Ovary (tissue), 9 donors: Measurements from ENCODE around the gene ZSWIM7. TPM values are rescaled to one million over a fixed set of nuclear protein-coding genes. Genes with fewer than 3 reads are reported as not detected.

ENCODE experiments used
- DNase-seq, 5 donors: peaks; one replicate each; pipeline ENCODE4 v3.0.0-alpha.2; 2019 to 2020
- H3K27ac ChIP-seq, 2 donors: fragments of 200-600 bp; one replicate each; pipeline versions ENCODE4 v1.5.1 to v1.8.0; 2019 to 2022
- H3K27me3 ChIP-seq: fragments of 200-600 bp; one replicate; pipeline ENCODE4 v1.8.0; 2022
- H3K36me3 ChIP-seq: fragments of 200-600 bp; sonication (generic); one replicate; pipeline ENCODE4 v1.5.1; 2019
- H3K4me1 ChIP-seq: one replicate; pipeline ENCODE4 v1.8.1; 2013; ENCODE audit warnings: mild to moderate bottlenecking, moderate library complexity; ENCODE audit not compliant: insufficient read depth
- H3K4me3 ChIP-seq: fragments of 200-600 bp; sonication (generic); one replicate; pipeline ENCODE4 v1.5.1; 2017
- H3K9me3 ChIP-seq, 2 donors: fragments of 200-600 bp in 1 of 2; sonication (generic) in 1 of 2; one replicate each; pipeline versions ENCODE4 v1.5.1 to v1.8.1; 2013 to 2019; ENCODE audit warnings: mild to moderate bottlenecking in 1 of 2, moderate library complexity in 1 of 2
- CTCF ChIP-seq, 3 donors: fragments of 450-650 bp in 2 of 3; fragments of 200-600 bp in 1 of 3; IDR thresholded peaks; one replicate each; pipeline versions ENCODE4 v1.5.1 to v1.8.0; 2016 to 2022; ENCODE audit warnings: antibody characterized with exemption in 3 of 3, mild to moderate bottlenecking in 1 of 3
- EP300 ChIP-seq: sonication (generic); formaldehyde crosslinking; IDR thresholded peaks from one replicate; pipeline ENCODE4 v1.6.1; 2017; ENCODE audit warnings: antibody characterized with exemption
- POLR2A ChIP-seq: fragments of 450-650 bp; IDR thresholded peaks from one replicate; pipeline ENCODE4 v1.6.1; 2017; ENCODE audit warnings: antibody characterized with exemption, mild to moderate bottlenecking, moderate library complexity
- WGBS, 3 donors: extraction: QIAGEN DNeasy Blood & Tissue Kit in 1 of 3; methylation state at CpG; one replicate each; pipeline versions ENCODE4 v1.1.5 to v1.1.7; 2013 to 2017; 5-methylcytosine and 5-hydroxymethylcytosine counted together
- intact Hi-C, 4 donors: fragments of 100-400 bp; cut with DNase I; formaldehyde crosslinking; loops; one replicate each; pipeline versions ENCODE4 v1.11.0 to v1.15.1; 2022 to 2023
- polyA plus RNA-seq, 2 donors: library from polyadenylated mRNA; stranded (reverse); fragments of 200-250 nt in 1 of 2; fragments of 350-450 nt in 1 of 2; fragmentation: Illumina TruSeq in 1 of 2; extraction: RNeasy Lipid Tissue Mini Kit (QIAGEN cat#74804) in 1 of 2; gene quantifications; one replicate each; pipeline ENCODE4 v1.2.3, GENCODE V29; 2013 to 2014
- total RNA-seq, 7 donors: library from RNA; depleted of rRNA in 2 of 7; stranded (reverse); fragments of >200 nt in 2 of 7; fragmentation: NEBNext Ultra II Directional in 3 of 7; extraction: Animal tissue kit (Norgen Biotek cat#: 25700) in 3 of 7; gene quantifications; one replicate each; pipeline versions ENCODE4 v1.1.0 to v1.2.4, GENCODE V29; 2016 to 2023
- donor health status: DM: no; HTN: no; CAD: no; lungs with moderate emphysema.
- donor health status: DM: no; HTN: no; CAD: no.
- donor health status: Bipolar disorder and iron deficiency.
- donor health status: DM: yes; HTN: yes; CAD: no.
- donor health status: DM: no; HTN: no; CAD: no.
- donor health status: DM: yes; HTN: yes; CAD: no.

ZSWIM7 gene
- total and polyA plus RNA-seq, 9 donors = 14.4 to 62.5 (median 25.7) TPM

GRCh38 chr17:15967706-15968399 is 31.7 kb downstream of the ZSWIM7 start:
- Histone ChIP-seq H3K9me3 (no peaks in the 10 kb centered on the region), H3K36me3 (no peaks in the 10 kb centered on the region), H3K27ac (no peak overlapping the region), H3K4me3 (no peak overlapping the region), H3K4me1 (no peaks in the 10 kb centered on the region), H3K27me3 (no peaks in the 10 kb centered on the region)
- TF ChIP-seq EP300 = no peak
- no peak for TF ChIP-seq CTCF (IDR thresholded peaks at IDR 0.05)
- TF ChIP-seq POLR2A = no peak
- DNase-seq = no peak
- 87 to 90% (median 88%) methylated on average over 11 of the region's 11 CpGs for WGBS, 3 donors
- intact Hi-C loops = no loop called here

DNA sequence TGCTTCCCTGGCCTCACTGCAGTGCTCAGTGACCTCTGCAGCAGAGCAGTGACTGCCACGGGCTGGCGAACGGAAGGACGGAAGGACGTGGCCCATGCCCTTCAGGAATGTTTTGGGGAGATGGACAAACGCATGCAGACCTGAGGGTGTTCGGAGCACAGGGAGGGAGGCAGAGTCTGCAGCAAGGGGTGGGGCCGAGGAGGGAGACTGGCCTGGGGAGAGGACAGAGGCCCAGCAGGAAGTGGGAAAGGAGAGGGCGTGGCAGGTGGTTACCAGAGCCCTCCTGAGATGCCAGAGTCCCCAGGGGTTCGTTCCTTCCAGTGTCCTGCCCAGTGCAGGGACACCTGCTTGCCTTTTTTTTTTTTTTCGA is 32.6 kb downstream of the ZSWIM7 start:
- Histone ChIP-seq H3K27me3 (no peaks in the 10 kb centered on the region), H3K9me3 (no peaks in the 10 kb centered on the region), H3K4me3 (no peak overlapping the region), H3K4me1 (no peaks in the 10 kb centered on the region), H3K36me3 (no peaks in the 10 kb centered on the region), H3K27ac (no peak overlapping the region)
- DNase-seq = no peak
- WGBS, 3 donors = 71 to 80% (median 75%) methylated on average over 11 of the region's 11 CpGs
- intact Hi-C loops = no loop called here
- no peak for TF ChIP-seq EP300
- TF ChIP-seq POLR2A = no peak
- no peak for TF ChIP-seq CTCF (IDR thresholded peaks at IDR 0.05)

DNA sequence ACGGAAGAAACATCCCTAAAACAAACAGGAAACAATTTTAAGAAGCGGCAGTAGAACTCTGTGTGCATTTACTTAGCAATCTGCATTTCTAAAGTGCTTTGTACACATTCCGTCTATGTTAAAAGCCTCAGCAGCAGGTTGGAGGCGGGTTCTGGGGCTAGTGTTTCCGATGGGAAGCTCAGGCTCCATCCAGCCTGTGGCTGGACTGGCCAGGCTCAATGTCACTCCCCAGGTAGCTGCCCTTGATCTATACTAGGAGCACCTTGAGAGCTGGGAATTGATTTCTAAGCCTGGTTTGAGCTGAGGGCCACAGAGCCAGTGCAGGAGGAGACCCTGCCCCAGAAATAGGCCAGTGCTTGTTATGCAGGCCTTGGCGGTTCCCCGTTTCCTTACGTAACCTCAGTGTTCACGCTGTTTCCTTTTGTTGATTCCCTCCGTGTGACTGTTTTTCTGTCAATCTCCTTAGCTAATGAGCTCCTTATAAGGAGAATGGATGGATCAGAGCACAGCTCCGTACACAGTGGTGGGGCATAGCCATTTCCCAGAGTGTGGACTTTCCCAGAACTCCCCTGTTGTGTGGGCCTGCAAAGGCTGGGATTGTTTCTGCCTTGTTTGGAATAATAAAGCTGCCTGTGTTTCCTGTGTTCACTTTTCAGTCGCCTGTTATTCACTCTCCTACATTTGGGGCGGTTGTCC is 33.2 kb downstream of the ZSWIM7 start:
- no peak overlapping the region for H3K27ac ChIP-seq
- DNase-seq = no peak
- 68 to 76% (median 70%) methylated on average over 13 of the region's 13 CpGs for WGBS, 3 donors
- no peaks in the 10 kb centered on the region for H3K36me3 ChIP-seq
- H3K4me3 ChIP-seq = no peak overlapping the region
- no peak for TF ChIP-seq CTCF (IDR thresholded peaks at IDR 0.05)
- no peak for TF ChIP-seq EP300
- no peak for TF ChIP-seq POLR2A
- no peaks in the 10 kb centered on the region for H3K9me3 ChIP-seq
- intact Hi-C loops = no loop called here
- H3K27me3 ChIP-seq = no peaks in the 10 kb centered on the region
- no peaks in the 10 kb centered on the region for H3K4me1 ChIP-seq

- intact Hi-C loops = no loop called here
- H3K4me3 ChIP-seq = no peak overlapping the region
- DNase-seq = no peak
- TF ChIP-seq CTCF (IDR thresholded peaks at IDR 0.05) = no peak
- TF ChIP-seq POLR2A = no peak
- no peak for TF ChIP-seq EP300
- no peaks in the 10 kb centered on the region for H3K4me1 ChIP-seq
- H3K9me3 ChIP-seq = no peaks in the 10 kb centered on the region
- H3K27ac ChIP-seq = no peak overlapping the region
- 80 to 83% (median 81%) methylated on average over 6 of the region's 6 CpGs for WGBS, 3 donors
- H3K36me3 ChIP-seq = no peaks in the 10 kb centered on the region
- no peaks in the 10 kb centered on the region for H3K27me3 ChIP-seq
Measured at GRCh38 chr17:15965528-15965927, 34.0 kb downstream of the ZSWIM7 start.
